HG03460 (cell line): ENCODE results near the gene ALX1.

Experiments
- ATAC-seq: cut with Tn5 transposase; IDR thresholded peaks from one replicate; pipeline ENCODE4 v1.9.1; 2021; ENCODE audit not compliant: unreplicated experiment

Gene ALX1

DNA sequence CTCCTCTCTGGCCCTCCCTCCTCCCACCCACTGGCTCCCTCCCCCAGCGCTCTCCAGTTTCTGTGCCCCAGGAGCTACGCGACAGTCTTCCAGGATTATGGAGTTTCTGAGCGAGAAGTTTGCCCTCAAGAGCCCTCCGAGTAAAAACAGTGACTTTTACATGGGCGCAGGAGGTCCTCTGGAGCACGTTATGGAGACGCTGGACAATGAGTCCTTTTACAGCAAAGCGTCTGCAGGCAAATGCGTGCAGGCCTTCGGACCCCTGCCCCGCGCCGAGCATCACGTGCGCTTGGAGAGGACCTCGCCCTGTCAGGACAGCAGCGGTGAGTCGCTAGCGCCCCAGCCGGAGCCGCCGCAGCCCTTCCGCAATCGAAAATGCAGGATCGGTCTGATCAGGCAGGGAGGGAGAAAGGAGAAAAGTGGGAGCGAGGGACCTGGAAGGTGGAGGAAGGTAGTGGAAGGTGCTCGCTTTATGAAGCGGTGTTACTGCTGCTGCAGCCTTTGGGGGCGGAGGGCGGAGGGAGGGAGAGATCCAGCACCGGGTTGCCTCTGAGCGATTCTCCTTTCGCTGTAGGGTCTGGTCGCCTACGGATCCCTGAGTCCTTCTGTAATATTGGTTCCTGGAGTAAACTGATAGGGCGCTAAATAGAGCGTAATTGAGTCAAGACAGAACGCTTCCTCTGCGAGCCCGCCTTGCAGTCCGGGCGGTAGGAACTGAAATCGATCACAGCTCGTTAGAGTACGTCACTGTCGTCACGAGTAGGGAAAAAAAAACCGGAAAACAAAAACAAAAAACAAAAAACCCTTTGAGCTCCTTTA, at the start of gene ALX1:
ALX1 (plus strand) TSS at position 56 of the 819 bp plus-strand sequence; CDS start at position 98, 42 bp downstream.
- no peak for ATAC-seq

DNA sequence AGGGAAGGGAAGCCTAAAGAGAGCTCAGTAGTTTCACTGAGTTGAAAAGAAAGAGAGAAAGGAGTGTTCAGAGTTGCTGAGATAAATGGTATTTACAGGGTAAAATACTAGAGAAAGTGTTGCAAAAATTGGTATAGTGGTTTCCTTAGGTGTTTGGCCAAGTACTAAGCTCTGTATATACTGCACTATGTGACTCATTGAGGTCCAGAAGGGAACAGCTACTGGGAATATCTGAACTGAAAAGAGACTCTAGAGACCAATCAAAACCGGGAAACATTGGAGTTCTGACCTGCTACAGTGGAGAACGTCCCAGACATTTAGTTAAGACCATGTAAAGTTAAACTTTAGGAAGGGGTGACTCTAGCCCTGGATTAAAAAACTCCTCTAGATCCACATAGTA, 42.7 kb upstream of the ALX1 start:
- no peak for ATAC-seq

GRCh38 chr12:85244561-85244960, 35.5 kb upstream of the ALX1 start:
- no peak for ATAC-seq

DNA sequence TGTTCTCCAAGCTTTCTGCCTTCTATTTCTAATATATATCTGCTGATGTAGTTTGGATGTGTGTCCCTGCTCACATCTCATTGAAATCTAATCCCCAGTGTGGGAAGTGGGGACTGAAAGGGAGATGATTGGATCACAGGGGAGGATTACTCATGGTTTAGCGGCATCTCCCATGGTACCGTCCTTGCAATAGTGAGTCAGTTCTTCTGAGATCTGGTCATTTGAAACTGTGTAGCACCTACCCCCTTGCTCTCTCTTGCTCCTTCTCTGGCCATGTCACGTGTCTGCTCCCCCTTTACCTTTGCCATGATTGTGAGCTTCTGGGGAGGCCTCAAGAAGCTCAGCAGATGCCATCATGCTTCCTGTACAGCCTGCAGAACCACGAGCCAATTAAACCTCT, 26.2 kb upstream of the ALX1 start:
- no peak for ATAC-seq

GRCh38 chr12:85257671-85258070, 22.3 kb upstream of the ALX1 start:
- no peak for ATAC-seq

DNA sequence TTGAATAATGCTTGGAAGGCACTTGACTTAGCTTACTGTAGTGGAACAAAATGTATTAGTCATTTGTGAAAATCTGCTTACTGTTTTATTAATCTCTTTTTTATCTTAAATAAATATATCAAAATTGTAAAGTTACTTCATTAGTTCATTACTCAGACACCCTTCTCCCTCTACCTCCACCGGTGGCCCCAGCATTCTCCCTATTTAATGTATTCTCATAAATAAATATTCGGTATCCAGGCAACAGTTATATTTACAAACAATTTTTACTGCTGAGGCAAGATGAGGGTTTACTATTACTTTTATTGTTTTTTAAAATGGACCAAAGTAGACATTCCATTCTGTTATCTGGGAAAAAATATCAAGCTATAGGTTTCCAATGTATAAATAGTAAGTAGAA, 19.6 kb upstream of the ALX1 start:
- ATAC-seq: no peak

DNA sequence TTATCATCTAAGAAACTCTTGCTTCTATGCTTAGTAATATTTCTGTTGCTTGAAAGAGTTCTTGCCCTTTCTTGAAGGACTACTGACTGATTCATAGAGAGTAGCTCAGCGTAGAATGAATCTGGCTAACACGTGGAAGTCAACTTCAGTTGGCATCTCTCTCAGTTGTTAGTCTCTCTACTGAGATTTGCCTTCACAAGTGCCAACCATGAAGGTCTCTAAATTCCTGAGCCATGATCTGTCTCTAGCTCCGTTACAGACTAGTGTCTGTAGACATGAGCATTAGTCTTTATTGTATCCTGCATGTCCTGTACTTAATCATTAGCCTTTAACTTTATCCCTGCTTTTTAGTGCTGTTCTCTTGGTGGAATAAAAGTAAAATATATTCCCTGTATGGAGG, 19.1 kb upstream of the ALX1 start:
- no peak for ATAC-seq

GRCh38 chr12:85266356-85266755, 13.7 kb upstream of the ALX1 start:
- ATAC-seq: no peak

DNA sequence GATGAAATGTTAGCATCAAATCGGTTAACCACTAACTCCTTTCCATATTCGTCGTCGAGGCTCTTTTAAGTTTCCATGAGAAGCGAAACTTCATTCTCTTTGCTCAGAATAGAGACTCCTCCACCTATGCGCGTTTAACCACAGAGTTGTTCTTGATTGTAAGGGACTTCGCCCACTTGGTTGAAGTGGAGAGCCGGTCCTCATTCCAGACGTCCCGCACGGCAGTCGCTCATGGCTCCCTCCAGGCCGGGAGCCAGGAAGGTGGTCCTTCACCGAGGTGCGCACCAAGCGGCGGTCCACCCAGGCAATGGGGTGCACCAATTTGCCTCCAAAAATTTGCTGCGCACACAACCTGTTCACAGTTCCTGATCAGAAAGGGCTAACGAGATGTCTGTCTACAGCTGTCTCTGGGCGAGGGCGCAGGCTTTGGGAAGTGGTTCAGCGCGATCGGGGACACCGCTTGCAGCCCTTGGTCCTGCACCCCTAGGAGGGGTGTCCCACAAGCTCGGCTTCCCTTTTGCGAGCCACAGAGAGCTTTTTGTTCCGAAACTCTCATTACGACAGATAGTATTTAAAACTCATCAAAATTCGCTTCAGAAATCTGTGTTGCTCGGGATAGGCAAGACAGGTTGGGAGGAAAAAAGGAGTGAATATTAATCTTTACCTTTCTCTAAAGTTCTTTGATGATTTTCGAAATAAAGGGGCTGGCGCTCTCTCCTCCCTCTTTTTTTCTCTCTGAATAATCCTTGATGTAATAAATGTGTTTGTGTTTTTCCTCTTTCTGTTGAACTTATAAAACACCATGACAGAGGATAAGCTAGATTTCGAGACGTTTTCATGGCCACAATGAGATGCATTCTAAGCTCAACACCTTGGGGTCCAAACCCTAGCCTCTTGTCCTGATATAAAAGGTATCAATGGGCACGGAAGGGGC, 6.4 kb upstream of the ALX1 start:
- ATAC-seq: no peak

GRCh38 chr12:85274315-85274651, 5.7 kb upstream of the ALX1 start:
- ATAC-seq: no peak

GRCh38 chr12:85275374-85275773, 4.6 kb upstream of the ALX1 start:
- no peak for ATAC-seq

DNA sequence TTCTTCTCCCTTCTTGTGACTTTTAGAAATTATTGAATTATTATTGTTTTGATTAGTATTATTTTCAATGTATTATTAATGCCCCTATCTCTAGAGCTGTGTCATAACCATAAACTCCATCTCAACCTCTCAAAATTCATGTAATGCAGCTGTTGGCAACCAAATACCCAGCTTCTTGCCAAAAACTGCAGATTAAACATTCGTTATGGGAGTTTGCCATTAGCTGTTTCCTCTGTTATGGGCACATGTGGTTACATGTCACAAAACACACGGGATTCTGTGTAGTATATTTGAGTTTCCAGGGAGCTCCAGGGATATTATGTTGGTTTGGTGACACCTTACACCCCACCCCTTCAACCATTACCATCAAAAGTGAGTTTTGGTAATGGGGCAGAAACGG, 2.8 kb upstream of the ALX1 start:
- no peak for ATAC-seq

- ATAC-seq: no peak
Observed at GRCh38 chr12:85277900-85278597, 2.0 kb upstream of the ALX1 start.

DNA sequence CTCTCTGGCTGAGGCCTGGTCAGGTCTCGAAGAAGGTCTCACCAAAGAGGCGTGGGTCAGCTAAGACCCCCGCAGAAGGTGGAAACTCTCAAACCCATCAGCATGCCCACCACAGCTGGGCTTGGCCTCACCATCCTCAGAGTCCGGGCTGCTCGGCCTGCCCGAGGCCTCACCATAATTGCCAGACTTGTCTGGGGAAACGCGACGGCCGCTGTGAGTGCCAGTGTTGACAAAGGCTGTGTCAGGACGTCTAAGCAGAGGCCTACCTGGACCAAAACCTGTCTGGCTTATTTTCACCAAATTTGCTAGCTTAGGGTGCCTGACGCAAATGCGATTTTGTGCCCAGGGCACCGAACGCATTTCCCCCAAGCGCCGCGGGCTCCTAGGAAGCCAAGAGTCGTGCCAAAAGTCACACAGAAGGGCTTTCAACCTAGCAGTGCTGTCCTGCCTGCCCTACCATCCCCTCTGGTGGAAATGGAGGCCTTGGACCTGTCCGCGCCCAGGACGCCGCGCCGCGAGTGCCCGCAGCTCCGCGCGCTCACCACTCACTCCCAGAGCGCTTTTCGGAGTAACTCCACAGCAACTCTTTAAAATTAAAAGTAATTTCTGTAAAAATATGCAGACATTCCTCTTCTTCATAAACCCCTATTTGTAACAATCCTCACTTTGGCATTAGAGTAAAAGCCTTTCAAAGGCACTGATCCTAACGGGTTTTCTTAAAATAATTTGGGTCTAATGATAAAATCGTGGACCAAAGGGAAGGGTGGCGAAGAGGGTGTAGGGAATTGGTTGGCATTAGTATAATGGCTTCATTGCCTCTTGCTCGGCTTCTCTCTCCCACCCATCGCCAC, 1.2 kb upstream of the ALX1 start:
- no peak for ATAC-seq

DNA sequence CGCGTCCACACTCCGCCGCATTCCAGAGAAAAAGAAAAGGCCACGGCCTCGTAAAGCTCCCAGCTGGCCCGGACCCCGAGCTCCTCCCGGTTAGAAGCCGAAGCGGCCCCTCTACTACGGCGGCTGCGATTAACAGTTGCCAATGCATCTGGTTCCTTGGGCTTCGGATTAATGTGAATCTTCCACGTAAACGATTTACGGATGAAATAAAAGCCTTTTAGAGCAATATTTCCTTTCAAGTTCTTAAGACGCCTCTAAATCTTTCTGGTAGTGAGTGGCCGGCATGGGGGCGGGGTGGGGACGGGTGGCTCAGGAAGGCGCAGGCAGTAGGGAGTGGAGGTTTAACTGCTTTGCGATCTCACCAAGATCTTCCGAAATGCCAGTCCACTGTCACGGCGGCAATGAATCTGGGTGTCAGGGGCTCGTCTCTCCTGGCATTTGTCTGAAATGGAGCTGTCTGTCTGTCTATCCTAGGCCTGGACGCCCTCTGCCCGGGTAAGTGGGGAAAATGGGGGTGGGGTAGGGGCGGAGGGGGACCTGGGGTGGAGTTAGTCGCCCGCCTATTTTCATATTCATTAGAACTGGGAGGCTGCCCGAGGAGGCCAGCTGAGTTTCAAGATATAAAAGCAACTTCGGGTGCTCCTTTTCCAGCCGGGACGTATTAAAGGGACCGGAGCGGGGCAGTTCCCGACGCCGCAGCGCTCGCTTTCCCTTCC, 413 bp upstream of the ALX1 start:
- ATAC-seq: no peak

DNA sequence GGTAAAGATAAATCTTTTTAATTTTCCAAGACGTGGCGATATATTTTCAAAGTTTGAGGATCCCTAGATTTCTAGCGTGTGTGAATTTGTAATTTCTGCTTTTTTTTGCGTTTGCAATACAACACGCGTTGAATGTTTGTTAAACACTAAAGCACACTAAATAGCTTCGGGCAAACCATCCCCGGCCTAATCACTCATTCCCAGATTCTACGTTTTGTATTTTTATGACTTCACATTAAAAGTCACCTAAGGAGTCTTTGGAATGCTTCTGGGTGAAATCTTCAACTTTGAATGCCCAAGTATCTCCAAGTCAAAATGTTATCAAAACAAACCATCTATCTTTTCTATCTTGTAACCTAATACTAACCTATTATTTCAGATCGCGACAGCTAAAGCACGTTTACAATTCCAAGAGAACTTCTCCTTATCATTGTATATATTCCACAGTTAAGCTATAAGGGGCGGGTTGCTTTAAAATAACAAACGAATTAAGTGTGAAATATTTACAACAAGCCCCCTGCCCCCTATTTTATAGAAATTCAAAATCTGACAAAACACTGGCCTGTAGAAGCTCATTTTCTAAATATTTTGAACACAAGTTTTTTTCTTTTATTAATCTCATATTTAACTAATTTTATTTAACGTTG, 1.1 kb downstream of the ALX1 start:
- no peak for ATAC-seq

DNA sequence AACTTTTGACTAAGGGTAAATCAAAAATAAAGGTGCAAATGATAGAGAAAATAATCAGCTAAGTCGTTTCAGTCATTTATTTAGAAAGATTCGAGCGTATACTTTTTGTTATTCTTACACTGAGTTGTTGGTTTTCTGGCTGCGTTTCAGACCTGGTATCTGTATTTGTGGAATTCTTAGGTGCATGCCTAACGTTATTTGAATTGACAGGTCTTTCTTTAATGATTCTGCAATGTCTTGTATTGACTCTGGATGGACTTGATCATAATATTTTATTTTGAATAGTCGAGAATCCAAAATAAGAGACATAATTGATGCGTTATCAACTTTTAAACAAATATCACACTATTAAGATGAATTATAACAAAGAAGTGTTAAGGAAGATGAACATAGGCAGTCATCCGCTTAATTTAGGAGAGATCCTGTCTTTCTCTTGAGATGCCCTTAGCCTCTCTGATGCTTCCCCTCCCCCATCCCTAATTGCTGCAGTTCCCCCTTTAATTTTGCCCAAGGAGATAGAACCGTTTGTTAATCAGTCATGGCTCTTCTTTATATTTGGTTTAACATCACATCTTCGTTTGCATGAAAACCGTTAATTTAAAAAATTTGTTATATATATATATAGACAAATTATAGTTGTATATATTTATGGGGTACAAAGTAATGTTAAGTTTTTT, 1.8 kb downstream of the ALX1 start:
- ATAC-seq: no peak

DNA sequence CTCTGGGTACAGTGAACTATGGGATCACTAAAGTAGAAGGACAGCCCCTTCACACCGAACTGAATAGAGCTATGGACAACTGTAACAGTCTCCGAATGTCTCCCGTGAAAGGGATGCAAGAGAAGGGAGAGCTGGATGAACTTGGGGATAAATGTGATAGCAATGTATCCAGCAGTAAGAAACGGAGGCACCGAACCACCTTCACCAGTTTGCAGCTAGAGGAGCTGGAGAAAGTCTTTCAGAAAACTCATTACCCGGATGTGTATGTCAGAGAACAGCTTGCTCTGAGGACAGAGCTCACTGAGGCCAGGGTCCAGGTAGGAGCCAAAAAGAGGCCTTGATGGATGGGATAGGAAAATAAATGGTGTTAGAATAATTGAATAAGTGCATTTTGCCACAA, 3.5 kb downstream of the ALX1 start:
- ATAC-seq: no peak

DNA sequence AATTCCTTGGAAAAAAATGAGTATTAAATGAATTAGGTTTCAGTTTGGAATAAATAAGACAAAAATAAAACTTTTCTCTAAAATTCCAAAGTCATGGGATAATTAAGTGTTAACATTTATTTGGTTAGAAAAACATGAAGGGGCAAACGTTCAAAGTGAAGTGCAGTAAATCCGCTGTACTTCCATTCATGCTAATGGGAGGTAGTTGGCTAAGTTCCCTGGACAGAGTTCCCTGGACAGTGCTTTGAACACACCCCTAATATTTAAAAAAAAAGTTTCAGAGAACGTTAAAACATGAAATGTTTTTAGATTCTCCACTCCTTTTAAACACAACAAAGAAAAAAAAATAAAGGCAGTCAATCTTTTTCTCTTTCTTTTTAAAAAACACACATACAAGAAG, 16.3 kb downstream of the ALX1 start:
- ATAC-seq: no peak
